K562 (cell line): ENCODE data around the gene SLC2A4RG. TPM values are rescaled to one million over a fixed set of nuclear protein-coding genes. Genes with fewer than 3 reads are reported as not detected.

ENCODE experiments used
- ATAC-seq: fragments of 200-7000 bp; cut with Tn5 transposase; 3 replicates; pipeline ENCODE4 v1.9.1; 2020; ENCODE audit warnings: moderate library complexity
- BruUV-seq: library from RNA; stranded (reverse); fragments of 400-500 nt; replicated peaks from 2 replicates; lab custom pipeline; 2021; lab: Mats Ljungman, UMichigan
- CTCF ChIA-PET: fragments of 300-600 bp; formaldehyde crosslinking; extraction: SDS; loops from one replicate; lab custom pipeline; 2021; ENCODE audit warnings: low intra/inter-chr PET ratio; lab: Yijun Ruan, JAX
- POLR2A ChIA-PET: fragments of 300-600, 350-650 bp; sonication (Branson Sonifier 250); formaldehyde crosslinking; extraction: SDS; loops from one replicate; lab custom pipeline; 2021; ENCODE audit warnings: antibody characterized with exemption, inconsistent platforms; lab: Yijun Ruan, JAX
- DNase-seq, 4 experiments: peaks; one replicate each; pipeline versions ENCODE4 v3.0.0 to v3.0.0-alpha.2; 2011 to 2018; ENCODE audit warnings: low spot score in 3 of 4, mixed read lengths in 3 of 4; ENCODE audit errors: extremely low read depth in 1 of 4
- FAIRE-seq: peaks from 2 replicates; lab custom pipeline; 2011; peaks lifted over from hg19 to GRCh38; lab: Jason Lieb, UNC
- H2AFZ ChIP-seq: 2 replicates; pipeline ENCODE4 v1.6.0; 2011; ENCODE audit warnings: low read depth, low read length, control low read depth, inconsistent platforms
- H3K27ac ChIP-seq: fragments of 200-600 bp; 3 replicates; pipeline ENCODE4 v1.8.0; 2011; ENCODE audit warnings: low read depth, mild to moderate bottlenecking, control low read depth, inconsistent platforms, low read length, moderate library complexity, mixed read lengths; ENCODE audit errors: extremely low read depth
- H3K27me3 ChIP-seq, 2 experiments: fragments of 300-600 bp in 1 of 2; 2 replicates in 1 of 2; 3 replicates in 1 of 2; pipeline versions ENCODE4 v1.6.0 to v1.8.0; 2011; ENCODE audit warnings: inconsistent platforms in 2 of 2, low read length in 2 of 2, mild to moderate bottlenecking in 1 of 2, mixed read lengths in 1 of 2, moderate library complexity in 1 of 2; ENCODE audit not compliant: control insufficient read depth in 2 of 2, insufficient read depth in 2 of 2
- H3K36me3 ChIP-seq: fragments of 300-600 bp; 3 replicates; pipeline ENCODE4 v1.8.0; 2011; ENCODE audit warnings: mild to moderate bottlenecking, low read length, inconsistent platforms; ENCODE audit not compliant: control insufficient read depth, insufficient read depth
- H3K4me1 ChIP-seq, 2 experiments: fragments of 200-600 bp in 1 of 2; replicated peaks in 1 of 2; 2 replicates in 1 of 2; 3 replicates in 1 of 2; pipeline versions ENCODE4 v1.5.1 to v1.8.0; 2011; ENCODE audit warnings: inconsistent platforms in 2 of 2, low read length in 2 of 2, mild to moderate bottlenecking in 1 of 2, mixed read lengths in 1 of 2, moderate library complexity in 1 of 2; ENCODE audit not compliant: control insufficient read depth in 2 of 2, insufficient read depth in 2 of 2
- H3K4me2 ChIP-seq: 2 replicates; pipeline ENCODE4 v1.6.1; 2011; ENCODE audit warnings: low read length, control low read depth, inconsistent platforms, mixed read lengths; ENCODE audit not compliant: insufficient read depth
- H3K4me3 ChIP-seq: fragments of 200-600 bp; sonication (generic), shearing (Covaris generic); 2 replicates; pipeline ENCODE4 v1.5.1; 2016; ENCODE audit warnings: control low read depth, inconsistent platforms
- H3K79me2 ChIP-seq: fragments of 200-600 bp; 3 replicates; pipeline ENCODE4 v1.8.0; 2011; ENCODE audit warnings: low read length, inconsistent platforms; ENCODE audit not compliant: control insufficient read depth, insufficient read depth
- H3K9ac ChIP-seq, 2 experiments: 2 replicates each; pipeline versions ENCODE4 v1.6.0 to v1.6.1; 2011; ENCODE audit warnings: low read depth in 2 of 2, low read length in 2 of 2, control low read depth in 1 of 2, inconsistent platforms in 1 of 2, mild to moderate bottlenecking in 1 of 2, mixed read lengths in 1 of 2; ENCODE audit not compliant: insufficient read depth in 1 of 2
- H3K9me1 ChIP-seq: one replicate; pipeline ENCODE4 v1.6.0; 2011; ENCODE audit warnings: inconsistent platforms, mild to moderate bottlenecking, low read length, moderate library complexity; ENCODE audit not compliant: control insufficient read depth, insufficient read depth
- H3K9me3 ChIP-seq: replicated peaks from 2 replicates; pipeline ENCODE4 v1.5.1; 2011; ENCODE audit warnings: low read depth, low read length, inconsistent platforms; ENCODE audit not compliant: control insufficient read depth, insufficient read depth
- H4K20me1 ChIP-seq: replicated peaks from 2 replicates; pipeline ENCODE4 v1.6.1; 2011; ENCODE audit warnings: low read length, inconsistent platforms, mixed read lengths; ENCODE audit not compliant: control insufficient read depth, insufficient read depth
- CBX2 ChIP-seq: fragments of 200-600 bp; sonication (generic); IDR thresholded peaks from one replicate; pipeline ENCODE4 v1.6.1; 2012; ENCODE audit warnings: mild to moderate bottlenecking, low read length, inconsistent platforms; ENCODE audit not compliant: insufficient read depth, poor library complexity, severe bottlenecking
- ZBTB33 ChIP-seq: sonication (generic); formaldehyde crosslinking; IDR thresholded peaks from 2 replicates; pipeline ENCODE4 v1.8.1; 2023; ENCODE audit warnings: mild to moderate bottlenecking, missing genetic modification reagents
- WGBS: fragments of 100-300 bp; shearing (Covaris generic); methylation state at CpG from one replicate; pipeline ENCODE4 v1.1.6; 2016; ENCODE audit warnings: low coverage, mixed read lengths; ENCODE audit not compliant: insufficient coverage; ENCODE audit errors: missing lambda C conversion rate; 5-methylcytosine and 5-hydroxymethylcytosine counted together
- in situ Hi-C: fragments of 300-500 bp; cut with MboI; formaldehyde crosslinking; loops from 4 replicates; pipeline ENCODE4 v1.15.0; 2018; ENCODE audit warnings: inconsistent platforms, mixed read lengths
- intact Hi-C: fragments of 100-400 bp; cut with micrococcal nuclease; formaldehyde crosslinking; loops from 2 replicates; pipeline ENCODE4 v1.14.2; 2022
- polyA plus RNA-seq, 8 experiments: library from polyadenylated mRNA; depleted of rRNA in 4 of 8; stranded (reverse) in 5 of 8; unstranded in 3 of 8; fragments of >200 nt; fragmentation: Nextera tagmentation in 2 of 8; fragmentation: Illumina TruSeq in 1 of 8; extraction: Ambion mirVana in 2 of 8; extraction: Trizol in 1 of 8; gene quantifications; 2 replicates each; pipeline versions ENCODE4 v1.2.1 to v1.2.3, GENCODE V29; 2011 to 2014; ENCODE audit warnings: inconsistent platforms in 1 of 8, missing spikeins in 1 of 8
- total RNA-seq, 7 experiments: library from RNA; depleted of rRNA in 6 of 7; stranded (reverse); fragments of >200 nt in 6 of 7; fragmentation: Illumina TruSeq in 2 of 7; extraction: Trizol in 2 of 7; gene quantifications; 2 replicates each; pipeline versions ENCODE4 v1.2.1 to v1.2.3, GENCODE V29; 2011 to 2021; ENCODE audit warnings: low replicate concordance in 1 of 7

SLC2A4RG gene
- total and polyA plus RNA-seq, 9 of the 15 experiments (the other 6 are each of a cell fraction or from before 2014, with no cell fraction given) = 0.34 to 97.3 (median 26.5) TPM

- peaks cover 16% of the 10 kb centered on the region for H3K79me2 ChIP-seq
- POLR2A ChIA-PET = interaction anchor here (0.5 to 2.0 kb wide), 12 partner anchors 9 to 205 kb away, joined by 3 to 7 read pairs (median 4); partner anchors contain the start of genes ARFRP1, TPD52L2 and ZGPAT
- H3K9ac ChIP-seq = peak overlapping the region; percentile 82 to 96
- ATAC-seq = no peak
- TF ChIP-seq CBX2 = no peak
- TF ChIP-seq ZBTB33 (CRISPR knock-in tag) = peak; percentile 28; the same call in 1 of the 2 replicates
- TF ChIP-seq, all 486 proteins: peak for 1
- H3K36me3 ChIP-seq = peaks cover 36% of the 10 kb centered on the region; the same call in 1 of the 3 replicates
- no peaks in the 10 kb centered on the region for H3K9me3 ChIP-seq
- no peak for FAIRE-seq
- intact Hi-C loops = no loop called here
- H4K20me1 ChIP-seq = no peaks in the 10 kb centered on the region; the same call in 1 of the 2 replicates
- DNase-seq = peak in 2 of 4 experiments; percentile 5 to 12
- no peaks in the 10 kb centered on the region for H3K27me3 ChIP-seq
- CTCF ChIA-PET = no interaction called here
- no peak overlapping the region for H2AFZ ChIP-seq
- WGBS = 88% methylated on average over 27 of the region's 30 CpGs
- H3K4me3 ChIP-seq = peak overlapping the region; percentile 66; the same call in 1 of the 2 replicates
- H3K9me1 ChIP-seq = no peaks in the 10 kb centered on the region
- peaks cover 11 to 78% of the 10 kb centered on the region in 2 experiments for H3K4me1 ChIP-seq
- H3K27ac ChIP-seq = peak overlapping the region; percentile 82; the same call in 2 of the 3 replicates
- BruUV-seq = no TSS peak
- in situ Hi-C loops = no loop called here
- H3K4me2 ChIP-seq = peak overlapping the region; percentile 84
These were observed 2.3 kb downstream of the SLC2A4RG start for GRCh38 chr20:63741676-63742380.
